ENCODE measurements around the gene TESPA1. TPM values are rescaled to one million over a fixed set of nuclear protein-coding genes. Genes with fewer than 3 reads are reported as not detected.

TESPA1 gene
- total RNA-seq, 1 donor from 2014 or later, result 5.0 TPM

- Histone ChIP-seq H3K4me3 (no peak overlapping the region), H3K36me3 (no peaks in the 10 kb centered on the region), H3K9me3 (no peaks in the 10 kb centered on the region), H3K4me1 (no peaks in the 10 kb centered on the region), H3K27ac (no peak overlapping the region), H3K27me3 (ENCODE audit: low read depth) (peaks cover 36% of the 10 kb centered on the region)
- intact Hi-C loops (cut with DNase I), result no loop called here
- ATAC-seq, result no peak
- TF ChIP-seq CTCF (IDR thresholded peaks at IDR 0.05), result no peak
- DNase-seq, result no peak
Observed at GRCh38 chr12:55017416-55017925, 32.9 kb upstream of the TESPA1 start.

- intact Hi-C loops (cut with DNase I), result no loop called here
- DNase-seq (no peak), ATAC-seq (peak in 1 of 2 donors; percentile 67)
- no peak for TF ChIP-seq CTCF (IDR thresholded peaks at IDR 0.05)
- H3K36me3 ChIP-seq, result no peaks in the 10 kb centered on the region
- no peaks in the 10 kb centered on the region for H3K4me1 ChIP-seq
- peaks cover 3% of the 10 kb centered on the region for H3K9me3 ChIP-seq
- no peak overlapping the region for H3K27ac ChIP-seq
- H3K27me3 ChIP-seq (ENCODE audit: low read depth), result peaks cover 6% of the 10 kb centered on the region
- no peak overlapping the region for H3K4me3 ChIP-seq
Observed at GRCh38 chr12:55008944-55009585, 24.5 kb upstream of the TESPA1 start.

GRCh38 chr12:55002355-55002754 lies 17.8 kb upstream of the TESPA1 start:
- no peak overlapping the region for H3K27ac ChIP-seq
- no peaks in the 10 kb centered on the region for H3K27me3 ChIP-seq (ENCODE audit: low read depth)
- ATAC-seq, result no peak
- TF ChIP-seq CTCF (IDR thresholded peaks at IDR 0.05), result no peak
- no peaks in the 10 kb centered on the region for H3K36me3 ChIP-seq
- peaks cover 3% of the 10 kb centered on the region for H3K9me3 ChIP-seq
- no peak for DNase-seq
- intact Hi-C loops (cut with DNase I), result no loop called here
- no peak overlapping the region for H3K4me3 ChIP-seq
- no peaks in the 10 kb centered on the region for H3K4me1 ChIP-seq

GRCh38 chr12:55001198-55001868 lies 16.8 kb upstream of the TESPA1 start:
- DNase-seq, result no peak
- TF ChIP-seq CTCF (IDR thresholded peaks at IDR 0.05), result no peak
- Histone ChIP-seq H3K27me3 (ENCODE audit: low read depth) (peaks cover 4% of the 10 kb centered on the region), H3K36me3 (no peaks in the 10 kb centered on the region), H3K9me3 (peaks cover 3% of the 10 kb centered on the region), H3K4me3 (no peak overlapping the region), H3K27ac (no peak overlapping the region), H3K4me1 (no peaks in the 10 kb centered on the region)
- no peak for ATAC-seq
- intact Hi-C loops (cut with DNase I), result no loop called here

- Histone ChIP-seq H3K36me3 (no peaks in the 10 kb centered on the region), H3K4me1 (no peaks in the 10 kb centered on the region), H3K27ac (no peak overlapping the region), H3K9me3 (no peaks in the 10 kb centered on the region), H3K27me3 (ENCODE audit: low read depth) (peaks cover 6% of the 10 kb centered on the region), H3K4me3 (no peak overlapping the region)
- ATAC-seq (no peak), DNase-seq (no peak)
- intact Hi-C loops (cut with DNase I), result no loop called here
- no peak for TF ChIP-seq CTCF (IDR thresholded peaks at IDR 0.05)
Observed at GRCh38 chr12:54998958-54999510, 14.5 kb upstream of the TESPA1 start.

All from lower lobe of right lung (tissue), 2 donors.